K562 (cell line): Measurements from ENCODE around the gene SPRN. TPM values are rescaled to one million over a fixed set of nuclear protein-coding genes. Genes with fewer than 3 reads are reported as not detected.
A peak's percentile ranks its signal among the peaks of the same experiment; 100 is the strongest.

ENCODE experiments used
- ATAC-seq: fragments of 200-7000 bp; cut with Tn5 transposase; 3 replicates; pipeline ENCODE4 v1.9.1; 2020; ENCODE audit warnings: moderate library complexity
- BruUV-seq: library from RNA; stranded (reverse); fragments of 400-500 nt; replicated peaks from 2 replicates; lab custom pipeline; 2021; lab: Mats Ljungman, UMichigan
- CTCF ChIA-PET: fragments of 300-600 bp; formaldehyde crosslinking; extraction: SDS; loops from one replicate; lab custom pipeline; 2021; ENCODE audit warnings: low intra/inter-chr PET ratio; lab: Yijun Ruan, JAX
- POLR2A ChIA-PET: fragments of 300-600, 350-650 bp; sonication (Branson Sonifier 250); formaldehyde crosslinking; extraction: SDS; loops from one replicate; lab custom pipeline; 2021; ENCODE audit warnings: antibody characterized with exemption, inconsistent platforms; lab: Yijun Ruan, JAX
- DNase-seq, 4 experiments: peaks; one replicate each; pipeline versions ENCODE4 v3.0.0 to v3.0.0-alpha.2; 2011 to 2018; ENCODE audit warnings: low spot score in 3 of 4, mixed read lengths in 3 of 4; ENCODE audit errors: extremely low read depth in 1 of 4
- FAIRE-seq: peaks from 2 replicates; lab custom pipeline; 2011; peaks lifted over from hg19 to GRCh38; lab: Jason Lieb, UNC
- H2AFZ ChIP-seq: 2 replicates; pipeline ENCODE4 v1.6.0; 2011; ENCODE audit warnings: low read depth, low read length, control low read depth, inconsistent platforms
- H3K27ac ChIP-seq: fragments of 200-600 bp; 3 replicates; pipeline ENCODE4 v1.8.0; 2011; ENCODE audit warnings: low read depth, mild to moderate bottlenecking, control low read depth, inconsistent platforms, low read length, moderate library complexity, mixed read lengths; ENCODE audit errors: extremely low read depth
- H3K27me3 ChIP-seq, 2 experiments: fragments of 300-600 bp in 1 of 2; 2 replicates in 1 of 2; 3 replicates in 1 of 2; pipeline versions ENCODE4 v1.6.0 to v1.8.0; 2011; ENCODE audit warnings: inconsistent platforms in 2 of 2, low read length in 2 of 2, mild to moderate bottlenecking in 1 of 2, mixed read lengths in 1 of 2, moderate library complexity in 1 of 2; ENCODE audit not compliant: control insufficient read depth in 2 of 2, insufficient read depth in 2 of 2
- H3K36me3 ChIP-seq: fragments of 300-600 bp; 3 replicates; pipeline ENCODE4 v1.8.0; 2011; ENCODE audit warnings: mild to moderate bottlenecking, low read length, inconsistent platforms; ENCODE audit not compliant: control insufficient read depth, insufficient read depth
- H3K4me1 ChIP-seq, 2 experiments: fragments of 200-600 bp in 1 of 2; replicated peaks in 1 of 2; 2 replicates in 1 of 2; 3 replicates in 1 of 2; pipeline versions ENCODE4 v1.5.1 to v1.8.0; 2011; ENCODE audit warnings: inconsistent platforms in 2 of 2, low read length in 2 of 2, mild to moderate bottlenecking in 1 of 2, mixed read lengths in 1 of 2, moderate library complexity in 1 of 2; ENCODE audit not compliant: control insufficient read depth in 2 of 2, insufficient read depth in 2 of 2
- H3K4me2 ChIP-seq: 2 replicates; pipeline ENCODE4 v1.6.1; 2011; ENCODE audit warnings: low read length, control low read depth, inconsistent platforms, mixed read lengths; ENCODE audit not compliant: insufficient read depth
- H3K4me3 ChIP-seq: fragments of 200-600 bp; sonication (generic), shearing (Covaris generic); 2 replicates; pipeline ENCODE4 v1.5.1; 2016; ENCODE audit warnings: control low read depth, inconsistent platforms
- H3K79me2 ChIP-seq: fragments of 200-600 bp; 3 replicates; pipeline ENCODE4 v1.8.0; 2011; ENCODE audit warnings: low read length, inconsistent platforms; ENCODE audit not compliant: control insufficient read depth, insufficient read depth
- H3K9ac ChIP-seq, 2 experiments: 2 replicates each; pipeline versions ENCODE4 v1.6.0 to v1.6.1; 2011; ENCODE audit warnings: low read depth in 2 of 2, low read length in 2 of 2, control low read depth in 1 of 2, inconsistent platforms in 1 of 2, mild to moderate bottlenecking in 1 of 2, mixed read lengths in 1 of 2; ENCODE audit not compliant: insufficient read depth in 1 of 2
- H3K9me1 ChIP-seq: one replicate; pipeline ENCODE4 v1.6.0; 2011; ENCODE audit warnings: inconsistent platforms, mild to moderate bottlenecking, low read length, moderate library complexity; ENCODE audit not compliant: control insufficient read depth, insufficient read depth
- H3K9me3 ChIP-seq: replicated peaks from 2 replicates; pipeline ENCODE4 v1.5.1; 2011; ENCODE audit warnings: low read depth, low read length, inconsistent platforms; ENCODE audit not compliant: control insufficient read depth, insufficient read depth
- H4K20me1 ChIP-seq: replicated peaks from 2 replicates; pipeline ENCODE4 v1.6.1; 2011; ENCODE audit warnings: low read length, inconsistent platforms, mixed read lengths; ENCODE audit not compliant: control insufficient read depth, insufficient read depth
- BRF2 ChIP-seq: IDR thresholded peaks from 3 replicates; pipeline ENCODE4 v1.6.1; 2011; ENCODE audit warnings: borderline replicate concordance, mild to moderate bottlenecking; ENCODE audit not compliant: insufficient read length, insufficient read depth
- EHMT2 ChIP-seq: fragments of 450-650 bp; IDR thresholded peaks from 2 replicates; pipeline ENCODE4 v1.6.1; 2018; ENCODE audit warnings: antibody characterized with exemption
- NELFE ChIP-seq: IDR thresholded peaks from 2 replicates; pipeline ENCODE4 v1.6.1; 2011; ENCODE audit warnings: mild to moderate bottlenecking; ENCODE audit not compliant: insufficient read depth, insufficient read length
- PHF21A ChIP-seq: fragments of 450-650 bp; IDR thresholded peaks from 2 replicates; pipeline ENCODE4 v1.6.1; 2017; ENCODE audit warnings: low read depth, borderline replicate concordance
- ZNF232 ChIP-seq: sonication (generic); formaldehyde crosslinking; IDR thresholded peaks from 2 replicates; pipeline ENCODE4 v1.8.0; 2022; ENCODE audit warnings: mild to moderate bottlenecking, missing genetic modification reagents
- ZNF407 ChIP-seq: fragments of 450-650 bp; IDR thresholded peaks from 2 replicates; pipeline ENCODE4 v1.6.1; 2016; ENCODE audit warnings: low read depth
- ZNF444 ChIP-seq: fragments of 250-450 bp; sonication (Bioruptor Pico); IDR thresholded peaks from 2 replicates; pipeline ENCODE4 v1.4.0; 2020; ENCODE audit warnings: mild to moderate bottlenecking, moderate library complexity
- WGBS: fragments of 100-300 bp; shearing (Covaris generic); methylation state at CpG from one replicate; pipeline ENCODE4 v1.1.6; 2016; ENCODE audit warnings: low coverage, mixed read lengths; ENCODE audit not compliant: insufficient coverage; ENCODE audit errors: missing lambda C conversion rate; 5-methylcytosine and 5-hydroxymethylcytosine counted together
- in situ Hi-C: fragments of 300-500 bp; cut with MboI; formaldehyde crosslinking; loops from 4 replicates; pipeline ENCODE4 v1.15.0; 2018; ENCODE audit warnings: inconsistent platforms, mixed read lengths
- intact Hi-C: fragments of 100-400 bp; cut with micrococcal nuclease; formaldehyde crosslinking; loops from 2 replicates; pipeline ENCODE4 v1.14.2; 2022
- polyA plus RNA-seq, 8 experiments: library from polyadenylated mRNA; depleted of rRNA in 4 of 8; stranded (reverse) in 5 of 8; unstranded in 3 of 8; fragments of >200 nt; fragmentation: Nextera tagmentation in 2 of 8; fragmentation: Illumina TruSeq in 1 of 8; extraction: Ambion mirVana in 2 of 8; extraction: Trizol in 1 of 8; gene quantifications; 2 replicates each; pipeline versions ENCODE4 v1.2.1 to v1.2.3, GENCODE V29; 2011 to 2014; ENCODE audit warnings: inconsistent platforms in 1 of 8, missing spikeins in 1 of 8
- total RNA-seq, 7 experiments: library from RNA; depleted of rRNA in 6 of 7; stranded (reverse); fragments of >200 nt in 6 of 7; fragmentation: Illumina TruSeq in 2 of 7; extraction: Trizol in 2 of 7; gene quantifications; 2 replicates each; pipeline versions ENCODE4 v1.2.1 to v1.2.3, GENCODE V29; 2011 to 2021; ENCODE audit warnings: low replicate concordance in 1 of 7
- TF ChIP-seq, protein P1 (sequence below): fragments of 250-450 bp; sonication (Bioruptor Pico); IDR thresholded peaks from 2 replicates; pipeline ENCODE4 v1.4.0; 2020

The SPRN gene
- total and polyA plus RNA-seq, 9 of the 15 experiments (the other 6 are each of a cell fraction or from before 2014, with no cell fraction given) = 0.04 TPM; not detected in 8

GRCh38 chr10:133453516-133454203 lies 29.2 kb upstream of the SPRN start, which contains the start of gene SCART1:
TSS of gene SCART1 (plus strand) at chr10:133453945. CDS start at chr10:133453998, 53 bp downstream.
- WGBS = 4% methylated on average over 11 of the region's 11 CpGs
- FAIRE-seq = peak; percentile 51
- peak within 1 kb of the TSS in 1 of 2 experiments; percentile 64; a peak in 3 of 4 replicates for H3K9ac ChIP-seq
- TF ChIP-seq ZNF407 (no peak), PHF21A (no peak), ZNF444 (no peak), ZNF232 (no peak), EHMT2 (no peak), NELFE (no peak), BRF2 (no peak)
- TF ChIP-seq, protein P1, sequence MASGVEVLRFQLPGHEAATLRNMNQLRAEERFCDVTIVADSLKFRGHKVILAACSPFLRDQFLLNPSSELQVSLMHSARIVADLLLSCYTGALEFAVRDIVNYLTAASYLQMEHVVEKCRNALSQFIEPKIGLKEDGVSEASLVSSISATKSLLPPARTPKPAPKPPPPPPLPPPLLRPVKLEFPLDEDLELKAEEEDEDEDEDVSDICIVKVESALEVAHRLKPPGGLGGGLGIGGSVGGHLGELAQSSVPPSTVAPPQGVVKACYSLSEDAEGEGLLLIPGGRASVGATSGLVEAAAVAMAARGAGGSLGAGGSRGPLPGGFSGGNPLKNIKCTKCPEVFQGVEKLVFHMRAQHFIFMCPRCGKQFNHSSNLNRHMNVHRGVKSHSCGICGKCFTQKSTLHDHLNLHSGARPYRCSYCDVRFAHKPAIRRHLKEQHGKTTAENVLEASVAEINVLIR (CRISPR knock-in tag) = no peak

More at GRCh38 chr10:133453516-133454203, 29.2 kb upstream of the SPRN start, which contains the start of gene SCART1:
- peak in 2 of 4 experiments; percentile 37 to 40 for DNase-seq
- peak; percentile 74 for ATAC-seq
- Histone ChIP-seq H3K79me2 (no peaks in the 10 kb centered on the region; the same call in 2 of the 3 replicates), H2AFZ (no peak within 1 kb of the TSS), H3K4me2 (peak within 1 kb of the TSS; percentile 16), H3K9me1 (no peaks in the 10 kb centered on the region), H3K9me3 (no peaks in the 10 kb centered on the region), H3K4me1 (peaks cover 0 to 34% of the 10 kb centered on the region in 2 experiments; a peak in 2 of 5 replicates), H3K36me3 (no peaks in the 10 kb centered on the region), H4K20me1 (no peaks in the 10 kb centered on the region), H3K27me3 (peaks cover 0 to 37% of the 10 kb centered on the region in 2 experiments; a peak in 2 of 5 replicates), H3K4me3 (peak within 1 kb of the TSS; percentile 20; the same call in 1 of the 2 replicates), H3K27ac (no peak within 1 kb of the TSS; the same call in 2 of the 3 replicates)
- POLR2A ChIA-PET = interaction anchor here (0.6 to 2.3 kb wide), 5 partner anchors 9 to 104 kb away, joined by 3 to 7 read pairs (median 3); no protein-coding TSS in a partner anchor
- CTCF ChIA-PET = interaction anchor here (0.6 kb wide), 1 partner anchor 57 kb away, joined by 3 read pairs; no protein-coding TSS in a partner anchor
- intact Hi-C loops (no loop called here), in situ Hi-C loops (no loop called here)
- no TSS peak for BruUV-seq
